Kidney epithelial cell (primary cell): ENCODE data around the gene BMP7. TPM values are rescaled to one million over a fixed set of nuclear protein-coding genes. Genes with fewer than 3 reads are reported as not detected.

Experiments used
- DNase-seq: peaks from one replicate; pipeline ENCODE4 v3.0.0-alpha.2; 2010; ENCODE audit warnings: low read depth
- H3K27me3 ChIP-seq: 2 replicates; pipeline ENCODE4 v1.6.0; 2011; ENCODE audit warnings: low read length; ENCODE audit not compliant: control insufficient read depth, insufficient read depth
- H3K36me3 ChIP-seq: 2 replicates; pipeline ENCODE4 v1.5.1; 2011; ENCODE audit warnings: low read length; ENCODE audit not compliant: control insufficient read depth, insufficient read depth
- H3K4me3 ChIP-seq: 2 replicates; pipeline ENCODE4 v1.5.1; 2011; ENCODE audit warnings: low read depth, mild to moderate bottlenecking, control low read depth, low read length
- CTCF ChIP-seq: IDR thresholded peaks from 2 replicates; pipeline ENCODE4 v1.5.1; 2011; ENCODE audit warnings: mild to moderate bottlenecking, moderate library complexity, low read length, control low read depth, inconsistent platforms; ENCODE audit not compliant: insufficient read depth, poor library complexity, severe bottlenecking
- total RNA-seq: library from RNA; depleted of rRNA; stranded (reverse); fragments of >200 nt; gene quantifications from 2 replicates; pipeline ENCODE4 v1.2.3, GENCODE V29; 2015

The BMP7 gene
- total RNA-seq, 1 donor from 2014 or later = 21.8 TPM

GRCh38 chr20:57208198-57208597 lies 58.2 kb downstream of the BMP7 start:
- Histone ChIP-seq H3K36me3 (no peaks in the 10 kb centered on the region), H3K27me3 (no peaks in the 10 kb centered on the region), H3K4me3 (no peak overlapping the region)
- no peak for TF ChIP-seq CTCF
- DNase-seq = no peak

- Histone ChIP-seq H3K27me3 (no peaks in the 10 kb centered on the region), H3K36me3 (no peaks in the 10 kb centered on the region), H3K4me3 (no peak overlapping the region)
- no peak for DNase-seq
- no peak for TF ChIP-seq CTCF
Observed at GRCh38 chr20:57207251-57207650, 59.2 kb downstream of the BMP7 start.

- Histone ChIP-seq H3K27me3 (no peaks in the 10 kb centered on the region), H3K4me3 (no peak overlapping the region), H3K36me3 (no peaks in the 10 kb centered on the region)
- DNase-seq = peak; percentile 71
- TF ChIP-seq CTCF = no peak
Observed at GRCh38 chr20:57205606-57206219, 60.7 kb downstream of the BMP7 start.

GRCh38 chr20:57203986-57204385 lies 62.5 kb downstream of the BMP7 start:
- Histone ChIP-seq H3K27me3 (no peaks in the 10 kb centered on the region), H3K4me3 (no peak overlapping the region), H3K36me3 (no peaks in the 10 kb centered on the region)
- DNase-seq = no peak
- TF ChIP-seq CTCF = no peak

GRCh38 chr20:57203204-57203603 lies 63.2 kb downstream of the BMP7 start:
- Histone ChIP-seq H3K4me3 (no peak overlapping the region), H3K27me3 (no peaks in the 10 kb centered on the region), H3K36me3 (no peaks in the 10 kb centered on the region)
- DNase-seq = no peak
- TF ChIP-seq CTCF = no peak

- Histone ChIP-seq H3K27me3 (no peaks in the 10 kb centered on the region), H3K36me3 (no peaks in the 10 kb centered on the region), H3K4me3 (no peak overlapping the region)
- no peak for TF ChIP-seq CTCF
- DNase-seq = no peak
Observed at GRCh38 chr20:57202309-57202708, 64.1 kb downstream of the BMP7 start.
